OCI-M2 (cell line): ENCODE data around the gene STEAP1B.
A peak's percentile ranks its signal among the peaks of the same experiment; 100 is the strongest.

ENCODE experiments used
- DNase-seq: peaks from one replicate; lab custom pipeline; 2025; ENCODE audit not compliant: unreplicated experiment; lab: John Stamatoyannopoulos, UW

Gene STEAP1B

GRCh38 chr7:22373911-22374310, 126.1 kb downstream of the STEAP1B start:
- DNase-seq, result no peak

- DNase-seq, result peak; percentile 15
Measured at GRCh38 chr7:22373388-22373787, 126.6 kb downstream of the STEAP1B start.

- no peak for DNase-seq
Measured at GRCh38 chr7:22372863-22373262, 127.1 kb downstream of the STEAP1B start.

GRCh38 chr7:22371878-22372277, 128.1 kb downstream of the STEAP1B start:
- no peak for DNase-seq
